Astrocyte (in vitro differentiated cells and primary cell): ENCODE data around the gene PRRT3. TPM values are rescaled to one million over a fixed set of nuclear protein-coding genes. Genes with fewer than 3 reads are reported as not detected.
A peak's percentile ranks its signal among the peaks of the same experiment; 100 is the strongest.

Experiments
- DNase-seq: peaks from one replicate; pipeline ENCODE4 v3.0.0-alpha.2; 2010; ENCODE audit warnings: low read depth
- FAIRE-seq: peaks from 2 replicates; lab custom pipeline; 2011; peaks lifted over from hg19 to GRCh38; lab: Jason Lieb, UNC
- H2AFZ ChIP-seq: 2 replicates; pipeline ENCODE4 v1.6.0; 2012; ENCODE audit warnings: low read depth, low read length, inconsistent platforms
- H3K27ac ChIP-seq: 2 replicates; pipeline ENCODE4 v1.5.1; 2011; ENCODE audit warnings: low read depth, low read length, inconsistent platforms
- H3K27me3 ChIP-seq: 2 replicates; pipeline ENCODE4 v1.6.0; 2011; ENCODE audit warnings: low read length, inconsistent platforms; ENCODE audit not compliant: insufficient read depth
- H3K36me3 ChIP-seq: 2 replicates; pipeline ENCODE4 v1.5.1; 2011; ENCODE audit warnings: low read length, inconsistent platforms; ENCODE audit not compliant: insufficient read depth
- H3K4me1 ChIP-seq: 2 replicates; pipeline ENCODE4 v1.5.1; 2011; ENCODE audit warnings: low read length, inconsistent platforms; ENCODE audit not compliant: insufficient read depth
- H3K4me2 ChIP-seq: 2 replicates; pipeline ENCODE4 v1.6.0; 2012; ENCODE audit warnings: low read length, inconsistent platforms
- H3K4me3 ChIP-seq: 2 replicates; pipeline ENCODE4 v1.5.1; 2011; ENCODE audit warnings: low read depth, mild to moderate bottlenecking, low read length, inconsistent platforms; ENCODE audit not compliant: insufficient read depth
- H3K79me2 ChIP-seq: 2 replicates; pipeline ENCODE4 v1.6.0; 2012; ENCODE audit warnings: mild to moderate bottlenecking, low read length, inconsistent platforms; ENCODE audit not compliant: insufficient read depth
- H3K9ac ChIP-seq: 2 replicates; pipeline ENCODE4 v1.6.0; 2012; ENCODE audit warnings: mild to moderate bottlenecking, low read length, inconsistent platforms
- H3K9me3 ChIP-seq: 2 replicates; pipeline ENCODE4 v1.5.1; 2012; ENCODE audit warnings: low read depth, mild to moderate bottlenecking, low read length, inconsistent platforms; ENCODE audit not compliant: insufficient read depth
- H4K20me1 ChIP-seq: 2 replicates; pipeline ENCODE4 v1.6.0; 2012; ENCODE audit warnings: low read length, inconsistent platforms; ENCODE audit not compliant: insufficient read depth
- H3K27ac Mint-ChIP-seq: one replicate; pipeline ENCODE4 v1.8.0; 2021; ENCODE audit warnings: mild to moderate bottlenecking, mixed read lengths; ENCODE audit not compliant: unreplicated experiment
- H3K27me3 Mint-ChIP-seq: one replicate; pipeline ENCODE4 v1.8.0; 2021; ENCODE audit warnings: low read depth, mixed read lengths; ENCODE audit not compliant: unreplicated experiment
- H3K36me3 Mint-ChIP-seq: one replicate; pipeline ENCODE4 v1.8.0; 2021; ENCODE audit warnings: low read depth, mixed read lengths; ENCODE audit not compliant: unreplicated experiment
- H3K4me1 Mint-ChIP-seq: one replicate; pipeline ENCODE4 v1.8.0; 2021; ENCODE audit warnings: low read depth, mixed read lengths; ENCODE audit not compliant: unreplicated experiment
- H3K4me3 Mint-ChIP-seq: one replicate; pipeline ENCODE4 v1.8.0; 2021; ENCODE audit warnings: mild to moderate bottlenecking, moderate library complexity, mixed read lengths; ENCODE audit not compliant: unreplicated experiment
- H3K9me3 Mint-ChIP-seq: one replicate; pipeline ENCODE4 v1.8.0; 2021; ENCODE audit warnings: mild to moderate bottlenecking, mixed read lengths; ENCODE audit not compliant: unreplicated experiment
- CTCF ChIP-seq: IDR thresholded peaks from 2 replicates; pipeline ENCODE4 v1.5.1; 2011; ENCODE audit warnings: low read depth, mild to moderate bottlenecking, inconsistent platforms, low read length, moderate library complexity; ENCODE audit not compliant: insufficient read depth
- EZH2 ChIP-seq: IDR thresholded peaks from 2 replicates; pipeline ENCODE4 v1.6.1; 2012; ENCODE audit warnings: mild to moderate bottlenecking, low read length, inconsistent platforms; ENCODE audit not compliant: insufficient read depth
- total RNA-seq: library from RNA; stranded (reverse); gene quantifications from 2 replicates; pipeline ENCODE4 v1.2.1, GENCODE V29; 2021

The PRRT3 gene
- total RNA-seq, 1 donor from 2014 or later: 2.4 TPM

GRCh38 chr3:9934993-9935392, 17.2 kb downstream of the PRRT3 start:
- Histone ChIP-seq H3K4me2 (peak overlapping the region; percentile 85), H3K27me3 (no peaks in the 10 kb centered on the region), H3K27ac (no peak overlapping the region), H3K36me3 (no peaks in the 10 kb centered on the region), H3K79me2 (no peaks in the 10 kb centered on the region), H2AFZ (no peak overlapping the region), H4K20me1 (no peaks in the 10 kb centered on the region), H3K9me3 (no peaks in the 10 kb centered on the region), H3K4me3 (no peak overlapping the region), H3K9ac (no peak overlapping the region), H3K4me1 (peaks cover 9% of the 10 kb centered on the region)
- H3K27me3 Mint-ChIP-seq: no peaks in the 10 kb centered on the region
- peaks cover 3% of the 10 kb centered on the region for H3K9me3 Mint-ChIP-seq
- peaks cover 19% of the 10 kb centered on the region for H3K36me3 Mint-ChIP-seq
- no peak overlapping the region for H3K27ac Mint-ChIP-seq
- TF ChIP-seq EZH2: no peak
- no peak for TF ChIP-seq CTCF
- H3K4me3 Mint-ChIP-seq: peak overlapping the region; percentile 92
- no peak for DNase-seq
- FAIRE-seq: no peak
- peaks cover 2% of the 10 kb centered on the region for H3K4me1 Mint-ChIP-seq

- Histone ChIP-seq H3K4me3 (peak overlapping the region; percentile 77), H3K36me3 (no peaks in the 10 kb centered on the region), H3K79me2 (no peaks in the 10 kb centered on the region), H3K9me3 (no peaks in the 10 kb centered on the region), H3K9ac (peak overlapping the region; percentile 82), H3K27ac (peak overlapping the region; percentile 80), H3K4me2 (peak overlapping the region; percentile 85), H3K4me1 (peaks cover 9% of the 10 kb centered on the region), H3K27me3 (no peaks in the 10 kb centered on the region), H4K20me1 (no peaks in the 10 kb centered on the region), H2AFZ (peak overlapping the region; percentile 93)
- Mint-ChIP-seq H3K36me3 (peaks cover 26% of the 10 kb centered on the region), H3K4me1 (peaks cover 2% of the 10 kb centered on the region), H3K4me3 (peak overlapping the region; percentile 92), H3K9me3 (peaks cover 3% of the 10 kb centered on the region), H3K27ac (peak overlapping the region; percentile 86), H3K27me3 (no peaks in the 10 kb centered on the region)
- DNase-seq: peak; percentile 24
- TF ChIP-seq CTCF: peak; percentile 13
- TF ChIP-seq EZH2: no peak
- FAIRE-seq: no peak
Observed at GRCh38 chr3:9934235-9934621, 18.0 kb downstream of the PRRT3 start.

GRCh38 chr3:9933561-9934234, 18.5 kb downstream of the PRRT3 start, which contains the start of gene CRELD1:
TSS of gene CRELD1 (plus strand) at chr3:9933834. CDS start at chr3:9934439, 605 bp downstream.
- DNase-seq (peak; percentile 86), FAIRE-seq (no peak)
- Mint-ChIP-seq H3K27ac (peak within 1 kb of the TSS; percentile 86), H3K4me3 (peak within 1 kb of the TSS; percentile 92), H3K27me3 (no peaks in the 10 kb centered on the region), H3K4me1 (peaks cover 2% of the 10 kb centered on the region), H3K36me3 (peaks cover 26% of the 10 kb centered on the region), H3K9me3 (peaks cover 3% of the 10 kb centered on the region)
- H3K27me3 ChIP-seq: no peaks in the 10 kb centered on the region
- H3K36me3 ChIP-seq: no peaks in the 10 kb centered on the region
- H3K9ac ChIP-seq: peak within 1 kb of the TSS; percentile 82
- H3K27ac ChIP-seq: peak within 1 kb of the TSS; percentile 80
- no peaks in the 10 kb centered on the region for H3K9me3 ChIP-seq
- no peaks in the 10 kb centered on the region for H4K20me1 ChIP-seq
- TF ChIP-seq EZH2 (no peak), CTCF (no peak)
- H3K4me3 ChIP-seq: peak within 1 kb of the TSS; percentile 77
- H3K4me1 ChIP-seq: peaks cover 9% of the 10 kb centered on the region
- no peaks in the 10 kb centered on the region for H3K79me2 ChIP-seq
- peak within 1 kb of the TSS; percentile 93 for H2AFZ ChIP-seq
- peak within 1 kb of the TSS; percentile 85 for H3K4me2 ChIP-seq
